Fibroblast of villous mesenchyme (primary cell): ENCODE measurements around the gene NLK. TPM values are rescaled to one million over a fixed set of nuclear protein-coding genes. Genes with fewer than 3 reads are reported as not detected.
"Not testable (repeated sequence)": the region's sequence is repeated elsewhere in the genome, so short reads cannot be mapped to it uniquely, and the experiment has no call there.

Experiments
- DNase-seq: peaks from one replicate; pipeline ENCODE4 v3.0.0-alpha.2; 2010; ENCODE audit warnings: low read depth
- H3K4me3 ChIP-seq: 2 replicates; pipeline ENCODE4 v1.5.1; 2011; ENCODE audit warnings: low read depth, mild to moderate bottlenecking, low read length
- total RNA-seq: library from RNA; depleted of rRNA; stranded (reverse); fragments of >200 nt; gene quantifications from 2 replicates; pipeline ENCODE4 v1.2.3, GENCODE V29; 2012
- TF ChIP-seq, protein P1 (sequence below): IDR thresholded peaks from 2 replicates; pipeline ENCODE4 v1.5.1; 2012; ENCODE audit warnings: low read depth, mild to moderate bottlenecking, low read length; ENCODE audit not compliant: insufficient read depth

The NLK gene
- total RNA-seq, 1 donor, result 33.7 TPM

DNA sequence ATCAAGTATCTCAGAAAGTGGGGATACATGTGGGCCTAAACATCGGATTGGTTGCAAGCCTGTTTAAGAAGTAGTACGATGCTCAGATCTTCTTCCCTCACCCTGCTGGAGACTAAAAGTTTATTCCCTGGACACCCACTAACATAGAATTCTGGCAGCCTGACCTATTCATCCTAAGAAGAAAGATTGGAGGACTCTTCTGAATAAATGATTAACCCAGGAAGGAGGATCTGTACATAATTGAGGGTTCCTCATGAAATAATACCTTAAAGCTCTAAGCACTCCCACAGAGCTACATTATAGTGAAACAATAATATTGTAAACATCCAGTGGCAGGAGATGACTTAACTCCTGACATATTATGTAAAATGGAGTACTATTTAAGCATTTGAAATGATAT, 111.7 kb downstream of the NLK start:
- TF ChIP-seq, protein P1, sequence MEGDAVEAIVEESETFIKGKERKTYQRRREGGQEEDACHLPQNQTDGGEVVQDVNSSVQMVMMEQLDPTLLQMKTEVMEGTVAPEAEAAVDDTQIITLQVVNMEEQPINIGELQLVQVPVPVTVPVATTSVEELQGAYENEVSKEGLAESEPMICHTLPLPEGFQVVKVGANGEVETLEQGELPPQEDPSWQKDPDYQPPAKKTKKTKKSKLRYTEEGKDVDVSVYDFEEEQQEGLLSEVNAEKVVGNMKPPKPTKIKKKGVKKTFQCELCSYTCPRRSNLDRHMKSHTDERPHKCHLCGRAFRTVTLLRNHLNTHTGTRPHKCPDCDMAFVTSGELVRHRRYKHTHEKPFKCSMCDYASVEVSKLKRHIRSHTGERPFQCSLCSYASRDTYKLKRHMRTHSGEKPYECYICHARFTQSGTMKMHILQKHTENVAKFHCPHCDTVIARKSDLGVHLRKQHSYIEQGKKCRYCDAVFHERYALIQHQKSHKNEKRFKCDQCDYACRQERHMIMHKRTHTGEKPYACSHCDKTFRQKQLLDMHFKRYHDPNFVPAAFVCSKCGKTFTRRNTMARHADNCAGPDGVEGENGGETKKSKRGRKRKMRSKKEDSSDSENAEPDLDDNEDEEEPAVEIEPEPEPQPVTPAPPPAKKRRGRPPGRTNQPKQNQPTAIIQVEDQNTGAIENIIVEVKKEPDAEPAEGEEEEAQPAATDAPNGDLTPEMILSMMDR, result no peak
- DNase-seq, result no peak

DNA sequence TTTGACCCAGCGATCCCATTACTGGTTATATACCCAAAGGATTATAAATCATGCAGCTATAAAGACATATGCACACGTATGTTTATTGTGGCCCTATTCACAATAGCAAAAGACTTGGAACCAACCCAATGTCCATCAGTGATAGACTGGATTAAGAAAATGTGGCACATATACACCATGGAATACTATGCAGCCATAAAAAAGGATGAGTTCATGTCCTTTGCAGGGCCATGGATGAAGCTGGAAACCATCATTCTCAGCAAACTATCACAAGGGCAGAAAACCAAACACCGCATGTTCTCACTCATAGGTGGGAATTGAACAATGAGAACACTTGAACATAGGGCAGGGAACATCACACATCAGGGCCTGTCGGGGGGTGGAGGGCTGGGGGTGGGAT, 112.9 kb downstream of the NLK start:
- not testable (repeated sequence) for DNase-seq, H3K4me3 ChIP-seq

More for the DNA sequence above, 111.7 kb downstream of the NLK start:
- H3K4me3 ChIP-seq, result no peak overlapping the region

DNA sequence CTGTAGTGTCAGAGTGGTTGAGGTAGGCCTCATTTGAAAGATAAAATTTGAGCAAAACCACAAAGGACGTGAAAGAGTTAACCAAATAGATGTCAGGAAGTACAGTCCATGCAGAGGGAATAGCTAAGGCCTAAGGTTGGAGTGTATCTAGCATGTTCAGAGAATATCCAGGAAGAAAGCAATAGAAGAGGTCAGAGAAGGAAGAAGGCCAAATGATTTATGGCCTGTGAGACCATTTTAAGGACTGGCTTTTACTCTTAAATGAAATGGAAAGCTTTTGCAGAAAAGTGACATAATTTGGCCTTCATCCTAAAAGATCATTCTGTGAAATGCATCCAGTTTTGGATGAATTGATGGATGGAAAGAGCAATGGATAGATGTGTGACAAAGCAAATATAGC, 116.5 kb downstream of the NLK start:
- DNase-seq, result no peak
- H3K4me3 ChIP-seq, result no peak overlapping the region
- TF ChIP-seq, protein P1, result no peak

DNA sequence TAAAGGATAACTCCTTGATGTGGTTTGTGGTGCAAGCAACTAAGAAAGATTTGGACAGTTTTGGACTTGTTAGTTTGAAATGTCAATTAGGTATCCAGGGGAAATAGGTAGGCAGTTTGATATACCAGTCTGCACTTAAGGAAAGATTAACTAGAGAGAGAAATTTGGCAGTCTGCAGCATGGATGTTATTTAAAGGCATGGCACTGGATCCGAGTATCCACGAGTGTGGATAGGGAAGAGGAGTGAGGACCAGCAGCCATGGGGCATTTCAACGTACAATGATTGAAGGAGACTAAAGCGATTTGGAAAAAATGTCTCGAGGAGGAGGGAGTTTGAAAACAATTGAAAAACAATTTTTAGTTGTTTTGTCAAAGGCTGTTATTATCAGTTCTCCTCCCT, 117.4 kb downstream of the NLK start:
- no peak overlapping the region for H3K4me3 ChIP-seq
- DNase-seq, result no peak
- TF ChIP-seq, protein P1, result no peak

DNA sequence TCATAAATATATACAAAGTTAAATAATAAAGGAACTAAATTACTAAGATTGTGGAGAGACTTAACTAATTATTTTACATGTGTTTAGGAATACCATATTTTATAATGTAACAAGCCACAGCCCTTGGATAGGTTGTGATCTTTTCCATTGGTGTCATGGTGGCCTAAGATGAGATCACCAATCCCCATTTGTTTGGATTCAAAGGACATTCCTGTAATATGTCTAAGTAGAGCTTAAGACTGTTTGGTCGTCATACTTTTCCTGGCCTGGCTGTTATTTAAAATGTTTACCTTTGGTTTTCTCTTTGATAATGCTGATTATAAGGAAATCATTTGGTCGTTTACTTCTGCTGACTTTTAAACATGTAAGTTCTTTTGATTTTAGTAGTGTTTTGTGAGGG, 118.1 kb downstream of the NLK start:
- DNase-seq, result no peak
- TF ChIP-seq, protein P1, result no peak
- no peak overlapping the region for H3K4me3 ChIP-seq

DNA sequence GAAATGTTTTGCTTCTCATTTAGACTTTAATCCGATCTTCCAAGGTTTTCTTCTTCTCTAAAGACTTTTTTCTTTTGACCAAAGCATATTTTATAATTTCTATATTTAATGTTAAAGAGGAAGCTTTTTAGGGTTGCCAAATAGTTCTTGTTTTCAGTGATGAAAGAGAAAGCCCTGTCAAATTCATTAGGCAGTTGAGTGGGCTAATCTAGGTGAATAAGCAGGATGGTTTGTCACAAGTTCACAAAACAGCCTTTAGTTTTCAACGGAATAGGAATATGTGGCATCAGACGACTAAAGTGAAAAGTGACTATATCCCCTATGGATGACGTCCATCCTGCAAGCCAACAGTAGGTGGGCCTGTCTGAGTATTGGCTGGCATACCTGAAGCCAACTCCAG, 118.8 kb downstream of the NLK start:
- no peak for DNase-seq
- TF ChIP-seq, protein P1, result no peak
- H3K4me3 ChIP-seq, result no peak overlapping the region

DNA sequence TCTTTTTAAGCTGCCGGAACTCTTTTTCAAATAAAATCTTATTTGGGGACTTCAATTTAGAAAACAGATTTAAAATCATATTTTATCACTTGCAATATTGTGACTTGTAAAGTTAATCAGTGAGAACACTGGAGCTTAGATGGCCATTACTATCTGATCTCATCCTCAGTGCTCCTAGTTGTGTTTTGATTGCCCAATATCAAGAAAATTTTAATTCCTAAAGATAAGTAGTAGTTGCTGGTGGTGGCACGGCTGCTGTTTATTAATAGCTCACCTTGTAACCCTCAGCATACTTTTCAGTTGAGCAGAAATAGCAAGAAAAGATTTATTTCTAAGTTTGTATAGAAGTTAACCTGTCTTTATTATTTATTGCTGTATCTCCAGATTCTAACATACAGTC, 124.0 kb downstream of the NLK start:
- no peak for DNase-seq
- TF ChIP-seq, protein P1, result no peak
- H3K4me3 ChIP-seq, result no peak overlapping the region
